K562 treated with DMSO at 1 percent for 4 hours (cell line): Measurements from ENCODE around the gene TMEM8B. TPM values are rescaled to one million over a fixed set of nuclear protein-coding genes. Genes with fewer than 3 reads are reported as not detected.

Source experiments
- total RNA-seq: library from RNA; unstranded; fragments of 300-600 nt; gene quantifications from 2 replicates; pipeline ENCODE4 v1.2.3, GENCODE V29; 2022; ENCODE audit not compliant: insufficient read depth

Gene TMEM8B
- total RNA-seq: 1.1 and 1.8 TPM in 2 replicates

GRCh38 chr9:35829084-35829763 lies at the start of gene TMEM8B:
TMEM8B (plus strand) TSS chr9:35829228; CDS start chr9:35829448, 220 bp downstream.

GRCh38 chr9:35791297-35791921 lies 37.6 kb upstream of the TMEM8B start, which contains the start of gene NPR2:
NPR2 (plus strand) TSS chr9:35791591; CDS start chr9:35792409, 818 bp downstream.

GRCh38 chr9:35812025-35812602 lies 16.9 kb upstream of the TMEM8B start, which contains the start of gene SPAG8:
SPAG8 (minus strand) TSS chr9:35812262; CDS start chr9:35812147, 115 bp downstream.

GRCh38 chr9:35814841-35815543 lies 14.0 kb upstream of the TMEM8B start, which contains the start of gene HINT2:
HINT2 (minus strand) TSS chr9:35815042; CDS start chr9:35814979, 63 bp downstream.

GRCh38 chr9:35828716-35829083 lies 328 bp upstream of the TMEM8B start, which contains the start of gene FAM221B:
FAM221B (minus strand) TSS chr9:35828732; CDS start chr9:35826161, 2,571 bp downstream.

GRCh38 chr9:35870351-35870923 lies 41.4 kb downstream of the TMEM8B start, which contains the start of gene OR13J1:
OR13J1 (minus strand) TSS chr9:35870401; CDS start chr9:35870401, 0 bp downstream.

GRCh38 chr9:35905912-35906679 lies 77.1 kb downstream of the TMEM8B start, which contains the start of gene HRCT1:
HRCT1 (plus strand) TSS chr9:35906202; CDS start chr9:35906288, 86 bp downstream.

GRCh38 chr9:35909274-35909673 lies 80.2 kb downstream of the TMEM8B start, which contains the start of gene SPAAR:
SPAAR (plus strand) TSS chr9:35909490; CDS start chr9:35910464, 974 bp downstream.

Other genes starting within 250 kb of the TMEM8B start
- gene TESK1, start 224.0 kb upstream of the TMEM8B start, total RNA-seq: 10.1 and 13.6 TPM in 2 replicates
- not detected in 2 replicates for gene CD72, start 210.8 kb upstream of the TMEM8B start, total RNA-seq
- not detected in 2 replicates for gene SIT1, start 178.3 kb upstream of the TMEM8B start, total RNA-seq
- gene RMRP, start 171.2 kb upstream of the TMEM8B start, total RNA-seq: not detected in 2 replicates
- gene CCDC107, start 170.9 kb upstream of the TMEM8B start, total RNA-seq: 13.5 and 16.9 TPM in 2 replicates
- 6.1 and 7.2 TPM in 2 replicates for gene ARHGEF39, start 164.0 kb upstream of the TMEM8B start, total RNA-seq
- gene CA9, start 155.3 kb upstream of the TMEM8B start, total RNA-seq: not detected in 2 replicates
- 1.9 and 2.2 TPM in 2 replicates for gene TPM2, start 139.3 kb upstream of the TMEM8B start, total RNA-seq
- 168 and 169 TPM in 2 replicates for gene TLN1, start 97.0 kb upstream of the TMEM8B start, total RNA-seq
- gene CREB3, start 96.6 kb upstream of the TMEM8B start, total RNA-seq: 20.5 and 28.7 TPM in 2 replicates
- 41.2 and 50.0 TPM in 2 replicates for gene GBA2, start 80.0 kb upstream of the TMEM8B start, total RNA-seq
- 5.8 and 6.1 TPM in 2 replicates for gene RGP1, start 79.9 kb upstream of the TMEM8B start, total RNA-seq
- gene MSMP, start 75.0 kb upstream of the TMEM8B start, total RNA-seq: not detected in 2 replicates
- gene NPR2, start 37.6 kb upstream of the TMEM8B start, total RNA-seq: 2.5 and 6.6 TPM in 2 replicates
- gene SPAG8, start 17.0 kb upstream of the TMEM8B start, total RNA-seq: not detected in 2 replicates
- gene HINT2, start 14.2 kb upstream of the TMEM8B start, total RNA-seq: 50.0 and 72.5 TPM in 2 replicates
- not detected in 2 replicates for gene FAM221B, start 496 bp upstream of the TMEM8B start, total RNA-seq
- gene OR13J1, start 41.2 kb downstream of the TMEM8B start, total RNA-seq: not detected in 2 replicates
- gene HRCT1, start 77.0 kb downstream of the TMEM8B start, total RNA-seq: not detected in 2 replicates
- gene SPAAR, start 80.3 kb downstream of the TMEM8B start, total RNA-seq: not detected in 2 replicates
- gene OR2S2, start 128.9 kb downstream of the TMEM8B start, total RNA-seq: not detected in 2 replicates
- gene RECK, start 207.7 kb downstream of the TMEM8B start, total RNA-seq: not detected in 2 replicates